HAP-1 (cell line): ENCODE measurements around the gene CDC14C.
"Not testable (repeated sequence)": the region's sequence is repeated elsewhere in the genome, so short reads cannot be mapped to it uniquely, and the experiment has no call there.

Experiments
- DNase-seq, 2 experiments: peaks; one replicate each; pipeline ENCODE4 v3.0.0-alpha.2; 2016 to 2020; ENCODE audit warnings: low spot score in 2 of 2
- H3K27me3 ChIP-seq: fragments of 250-450 bp; sonication (Bioruptor Pico); 2 replicates; pipeline ENCODE4 v1.5.1; 2020; ENCODE audit warnings: low read depth, mild to moderate bottlenecking, moderate library complexity
- H3K36me3 ChIP-seq: fragments of 250-450 bp; sonication (Bioruptor Pico); replicated peaks from 2 replicates; pipeline ENCODE4 v1.5.1; 2020; ENCODE audit warnings: mild to moderate bottlenecking
- H3K4me1 ChIP-seq: fragments of 250-450 bp; sonication (Bioruptor Pico); 2 replicates; pipeline ENCODE4 v1.5.1; 2020; ENCODE audit warnings: mild to moderate bottlenecking
- H3K4me3 ChIP-seq: fragments of 250-450 bp; sonication (Bioruptor Pico); 2 replicates; pipeline ENCODE4 v1.5.1; 2020; ENCODE audit warnings: mild to moderate bottlenecking, moderate library complexity
- H3K9me3 ChIP-seq: fragments of 250-450 bp; sonication (Bioruptor Pico); 2 replicates; pipeline ENCODE4 v1.5.1; 2020; ENCODE audit warnings: mild to moderate bottlenecking, moderate library complexity
- in situ Hi-C: fragments of 300-500 bp; cut with MboI; formaldehyde crosslinking; loops from 3 replicates; pipeline ENCODE4 v1.14.3; 2020; ENCODE audit warnings: low sequenced_read_pairs, inconsistent platforms, mixed read lengths

The CDC14C gene

DNA sequence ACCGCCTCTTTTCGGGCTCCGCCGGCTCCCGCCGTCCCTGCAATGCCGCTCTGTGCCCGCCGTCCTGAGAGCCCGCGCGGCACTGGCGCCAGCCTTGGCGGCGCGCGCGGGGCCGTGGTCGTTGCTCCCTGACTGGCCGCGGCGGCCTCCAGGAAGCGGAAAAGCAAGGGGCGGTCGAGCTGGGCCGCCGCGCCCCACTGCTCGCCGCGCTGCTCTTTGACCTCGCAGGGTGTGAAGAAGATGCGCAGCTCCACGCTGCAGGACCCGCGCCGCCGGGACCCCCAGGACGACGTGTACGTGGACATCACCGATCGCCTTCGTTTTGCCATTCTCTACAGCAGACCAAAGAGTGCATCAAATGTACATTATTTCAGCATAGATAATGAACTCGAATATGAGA is at the start of gene CDC14C:
CDC14C (plus strand) TSS at position 115 of the 400 bp plus-strand sequence; CDS start at position 241, 126 bp downstream.
- H3K27me3 ChIP-seq: no peaks in the 10 kb centered on the region
- DNase-seq: no peak
- H3K4me1 ChIP-seq: no peaks in the 10 kb centered on the region
- no peaks in the 10 kb centered on the region for H3K36me3 ChIP-seq
- in situ Hi-C loops: no loop called here
- H3K9me3 ChIP-seq: no peaks in the 10 kb centered on the region
- no peak within 1 kb of the TSS for H3K4me3 ChIP-seq

DNA sequence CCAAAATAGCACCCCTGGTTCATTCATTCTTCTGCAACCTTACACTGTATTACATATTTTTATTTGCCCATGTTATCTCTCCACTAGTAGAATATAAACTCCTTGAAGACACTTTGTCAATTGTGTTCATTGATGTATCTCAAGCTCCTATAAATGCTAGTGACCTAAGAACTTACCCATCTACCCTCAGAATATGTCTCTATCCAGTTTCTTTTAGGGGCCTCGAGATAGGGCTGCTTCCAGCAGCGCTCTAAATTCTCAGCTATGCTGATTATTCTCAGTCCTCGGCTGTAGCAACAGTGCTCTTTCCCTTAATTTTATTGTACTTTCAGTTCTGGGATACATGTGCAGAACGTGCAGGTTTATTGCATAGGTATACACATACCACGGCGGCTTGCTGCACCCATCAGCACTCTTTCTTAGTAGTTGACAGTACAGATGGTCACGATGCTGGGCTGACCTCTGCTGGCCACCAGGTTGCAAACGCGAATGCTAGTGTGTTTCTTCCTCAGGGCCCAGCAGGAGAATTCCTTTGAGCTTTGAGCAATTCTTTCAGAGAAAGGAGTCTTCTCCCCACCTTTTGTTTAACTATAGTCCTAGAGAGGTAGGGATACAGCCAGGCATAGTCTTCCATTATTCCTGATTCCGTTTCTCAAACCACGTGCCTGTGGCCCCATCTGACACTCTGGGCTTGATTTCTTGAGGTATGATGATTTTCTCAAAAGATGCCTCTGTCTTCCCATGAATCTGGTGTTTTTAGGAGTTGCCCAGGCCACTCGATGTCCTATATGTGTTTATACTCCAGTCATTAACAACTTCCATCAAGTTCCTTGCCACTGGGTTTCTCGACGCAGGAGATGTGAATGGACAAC is 49.1 kb upstream of the CDC14C start:
- Histone ChIP-seq H3K4me1 (no peaks in the 10 kb centered on the region; the same call in 1 of the 2 replicates), H3K27me3 (no peaks in the 10 kb centered on the region), H3K36me3 (no peaks in the 10 kb centered on the region), H3K4me3 (no peak overlapping the region), H3K9me3 (no peaks in the 10 kb centered on the region)
- in situ Hi-C loops: loop anchor here (5.0 kb wide), 1 partner anchor 453 kb away; no protein-coding TSS in a partner anchor
- DNase-seq: peak; percentile 77 to 78

DNA sequence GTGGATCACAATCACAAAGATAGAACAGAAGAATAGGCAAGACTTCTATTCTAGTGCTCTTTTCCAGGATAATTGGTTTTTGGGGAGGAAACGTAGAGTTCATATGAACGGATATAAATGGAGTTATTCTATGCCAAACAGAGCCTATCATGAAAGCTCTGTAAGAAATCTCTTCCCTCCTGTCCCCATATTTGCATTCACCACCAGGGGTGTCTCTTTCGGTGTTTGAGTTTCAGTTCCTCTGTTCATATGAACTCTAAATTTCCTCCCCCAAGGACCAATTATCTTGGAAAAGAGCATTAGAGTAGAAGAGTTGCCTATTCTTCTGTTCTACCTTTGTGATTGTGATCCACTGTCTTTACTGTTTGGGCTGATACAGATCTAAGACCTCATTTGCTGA is 48.3 kb upstream of the CDC14C start:
- in situ Hi-C loops: loop anchor here (5.0 kb wide), 1 partner anchor 454 kb away; no protein-coding TSS in a partner anchor
- Histone ChIP-seq H3K4me3 (no peak overlapping the region), H3K9me3 (no peaks in the 10 kb centered on the region), H3K27me3 (no peaks in the 10 kb centered on the region), H3K36me3 (no peaks in the 10 kb centered on the region), H3K4me1 (no peaks in the 10 kb centered on the region)
- DNase-seq: no peak

DNA sequence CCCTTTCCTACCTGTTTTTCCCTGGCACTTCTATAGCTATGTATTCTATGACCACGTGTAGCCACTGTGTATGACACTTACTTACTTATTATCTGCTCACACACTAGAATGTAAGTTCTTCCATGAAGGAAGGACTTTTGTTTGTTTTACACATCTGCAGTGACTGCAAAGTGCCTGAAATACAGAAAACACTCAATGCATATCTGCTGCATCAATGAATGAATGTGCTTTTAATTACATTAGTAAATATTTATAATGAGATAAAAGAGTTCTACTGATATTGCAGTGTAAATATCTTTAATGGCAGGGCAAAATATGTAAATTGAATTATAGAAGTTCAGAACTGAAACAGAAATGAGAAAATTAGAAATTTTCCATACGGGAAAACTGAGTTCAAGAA is 43.5 kb upstream of the CDC14C start:
- in situ Hi-C loops: no loop called here
- Histone ChIP-seq H3K27me3 (no peaks in the 10 kb centered on the region), H3K4me1 (no peaks in the 10 kb centered on the region), H3K36me3 (no peaks in the 10 kb centered on the region), H3K4me3 (no peak overlapping the region), H3K9me3 (no peaks in the 10 kb centered on the region)
- DNase-seq: no peak

DNA sequence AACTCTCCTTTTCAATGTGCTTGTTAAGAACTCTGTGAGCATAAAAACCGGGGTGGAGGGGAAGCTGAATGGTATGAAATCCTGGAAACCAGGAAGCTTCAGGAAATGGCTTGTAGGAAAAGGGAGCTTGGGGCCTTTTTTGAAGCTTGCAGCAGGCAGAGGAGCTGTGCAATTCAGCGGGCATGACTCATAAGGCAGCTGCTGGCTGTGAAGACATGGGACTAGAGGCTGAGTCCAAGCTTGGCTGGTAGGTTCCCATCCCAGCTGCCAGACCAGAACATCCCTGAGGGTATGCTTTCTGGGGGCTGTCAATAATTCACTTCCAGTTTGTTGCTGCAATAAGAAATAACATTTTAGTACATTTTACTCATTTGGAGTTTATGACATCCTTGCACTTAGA is 36.8 kb upstream of the CDC14C start:
- H3K27me3 ChIP-seq: no peaks in the 10 kb centered on the region
- DNase-seq: no peak
- no peaks in the 10 kb centered on the region for H3K36me3 ChIP-seq
- in situ Hi-C loops: no loop called here
- no peaks in the 10 kb centered on the region for H3K9me3 ChIP-seq
- H3K4me3 ChIP-seq: no peak overlapping the region
- H3K4me1 ChIP-seq: no peaks in the 10 kb centered on the region

DNA sequence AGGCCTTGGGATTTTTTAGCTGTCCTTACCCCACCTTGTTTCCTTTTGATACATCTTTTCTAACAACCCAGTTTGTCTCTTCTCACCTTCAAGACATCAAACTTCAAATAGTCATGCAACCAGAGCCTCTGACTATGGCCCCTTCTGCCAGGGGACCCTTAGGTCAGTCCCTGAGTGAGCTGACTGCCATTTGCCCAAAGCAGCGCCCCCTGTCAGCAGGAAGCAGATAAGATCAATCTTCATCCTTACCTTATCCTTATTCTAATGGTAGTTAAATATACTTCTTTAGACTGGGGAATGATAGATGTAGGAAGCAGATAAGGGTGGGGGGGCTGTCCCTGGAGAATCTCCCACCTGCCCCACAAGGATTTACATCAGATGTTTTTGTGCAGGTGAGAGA is 29.8 kb upstream of the CDC14C start:
- Histone ChIP-seq H3K4me3 (no peak overlapping the region), H3K36me3 (no peaks in the 10 kb centered on the region), H3K9me3 (no peaks in the 10 kb centered on the region), H3K4me1 (no peaks in the 10 kb centered on the region), H3K27me3 (no peaks in the 10 kb centered on the region)
- no peak for DNase-seq
- in situ Hi-C loops: no loop called here

DNA sequence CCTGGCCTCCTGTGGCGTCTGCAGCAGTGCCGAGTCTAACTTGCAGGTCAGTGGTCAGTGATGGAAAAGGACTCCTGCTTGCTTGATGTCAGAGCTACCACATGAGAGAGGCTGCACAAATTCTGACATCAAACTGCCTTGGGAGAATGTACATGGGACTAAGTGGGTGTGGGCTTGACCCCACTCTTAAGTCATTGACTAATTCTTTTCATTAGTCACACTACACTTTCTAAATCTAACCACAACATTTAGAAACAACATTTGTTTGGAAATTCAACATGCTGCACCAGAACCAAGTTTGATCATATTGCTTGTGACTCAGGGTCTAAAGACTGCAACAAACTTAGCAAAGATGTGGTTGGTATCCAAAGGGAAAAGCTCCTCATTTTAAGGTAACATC is 24.4 kb upstream of the CDC14C start:
- H3K27me3 ChIP-seq: no peaks in the 10 kb centered on the region
- DNase-seq: no peak
- no peaks in the 10 kb centered on the region for H3K4me1 ChIP-seq
- in situ Hi-C loops: no loop called here
- H3K9me3 ChIP-seq: no peaks in the 10 kb centered on the region
- no peak overlapping the region for H3K4me3 ChIP-seq
- H3K36me3 ChIP-seq: no peaks in the 10 kb centered on the region

DNA sequence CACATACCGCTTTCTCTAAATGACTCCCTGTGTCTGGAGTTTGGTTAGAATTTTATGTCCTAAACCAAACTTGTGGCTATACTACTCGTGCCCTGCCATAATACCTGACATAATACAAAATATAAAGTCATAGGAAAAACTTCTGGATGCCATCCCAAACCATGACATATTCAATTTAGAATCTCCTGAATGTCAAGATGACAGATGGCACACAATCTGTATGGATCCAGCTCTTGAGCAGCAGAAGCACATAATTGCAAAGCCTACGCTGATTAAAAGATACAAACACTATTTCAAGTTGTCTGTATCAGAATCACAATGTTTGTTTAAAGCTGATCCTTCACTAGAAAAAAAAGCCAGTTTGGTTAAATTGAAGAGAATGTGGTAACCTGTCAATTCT is 22.4 kb upstream of the CDC14C start:
- Histone ChIP-seq H3K27me3 (no peaks in the 10 kb centered on the region), H3K9me3 (no peaks in the 10 kb centered on the region), H3K4me1 (no peaks in the 10 kb centered on the region), H3K4me3 (no peak overlapping the region), H3K36me3 (no peaks in the 10 kb centered on the region)
- no peak for DNase-seq
- in situ Hi-C loops: no loop called here

DNA sequence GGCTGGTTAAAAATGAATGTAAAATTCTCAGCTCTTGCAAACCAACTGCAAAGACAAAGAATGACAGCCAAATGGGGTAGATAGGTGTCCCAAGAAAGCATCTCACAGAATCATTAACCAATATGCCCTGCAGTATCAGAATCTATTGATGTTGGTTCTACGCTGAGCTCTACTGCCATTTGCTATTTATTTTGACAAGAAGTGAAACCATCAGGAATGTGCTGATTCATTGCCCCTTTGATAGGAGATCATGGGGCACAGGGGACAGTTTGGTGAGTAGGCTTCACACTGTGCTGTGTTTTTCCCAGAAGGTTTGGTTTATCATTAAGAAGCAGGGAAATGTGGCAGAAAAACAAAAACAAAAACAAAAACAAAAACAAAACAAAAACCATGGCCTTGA is 19.4 kb upstream of the CDC14C start:
- Histone ChIP-seq H3K27me3 (no peaks in the 10 kb centered on the region), H3K9me3 (no peaks in the 10 kb centered on the region), H3K4me1 (no peaks in the 10 kb centered on the region), H3K36me3 (no peaks in the 10 kb centered on the region), H3K4me3 (no peak overlapping the region)
- no peak for DNase-seq
- in situ Hi-C loops: no loop called here

DNA sequence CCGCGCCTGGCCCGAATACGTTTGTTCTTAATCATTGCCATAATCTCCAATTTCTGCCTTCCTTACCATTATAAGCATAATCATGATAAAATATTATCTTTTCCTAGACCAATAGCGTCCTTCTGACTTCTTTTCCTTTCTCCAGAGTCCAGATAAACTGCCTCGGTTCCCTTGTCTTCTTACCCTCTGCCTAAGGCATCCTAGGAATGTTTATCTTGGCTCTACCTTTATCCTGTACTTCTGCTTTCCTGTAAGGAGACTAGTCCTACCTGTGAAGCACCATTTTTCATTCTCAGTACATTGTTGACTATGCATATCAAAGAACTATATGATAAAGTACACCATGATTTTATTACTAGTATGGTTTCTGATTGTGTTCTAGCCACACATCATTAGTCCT is 18.7 kb upstream of the CDC14C start:
- H3K9me3 ChIP-seq, in situ Hi-C loops, H3K27me3 ChIP-seq, H3K36me3 ChIP-seq, H3K4me1 ChIP-seq, DNase-seq, H3K4me3 ChIP-seq: not testable (repeated sequence)

DNA sequence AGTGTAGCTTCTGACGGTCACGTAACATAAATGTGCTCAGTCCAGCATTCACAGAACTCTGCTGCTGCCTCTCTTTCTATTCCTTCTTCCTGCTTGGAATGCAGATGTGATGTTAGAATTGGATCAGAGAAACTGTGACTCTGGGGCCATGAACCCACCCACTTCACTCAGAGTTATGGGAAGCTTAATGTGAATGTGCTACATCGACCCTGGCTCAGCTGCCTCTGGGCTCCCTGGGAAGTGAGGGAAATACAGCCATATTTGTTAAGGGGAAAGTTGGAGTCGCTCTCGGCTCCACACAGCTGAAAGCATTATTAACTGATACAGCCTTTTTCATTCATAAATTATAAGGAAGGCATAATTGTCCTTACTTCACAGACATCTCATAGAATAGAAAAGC is 14.5 kb upstream of the CDC14C start:
- H3K36me3 ChIP-seq, H3K4me1 ChIP-seq, DNase-seq, H3K27me3 ChIP-seq, H3K9me3 ChIP-seq, H3K4me3 ChIP-seq, in situ Hi-C loops: not testable (repeated sequence)

DNA sequence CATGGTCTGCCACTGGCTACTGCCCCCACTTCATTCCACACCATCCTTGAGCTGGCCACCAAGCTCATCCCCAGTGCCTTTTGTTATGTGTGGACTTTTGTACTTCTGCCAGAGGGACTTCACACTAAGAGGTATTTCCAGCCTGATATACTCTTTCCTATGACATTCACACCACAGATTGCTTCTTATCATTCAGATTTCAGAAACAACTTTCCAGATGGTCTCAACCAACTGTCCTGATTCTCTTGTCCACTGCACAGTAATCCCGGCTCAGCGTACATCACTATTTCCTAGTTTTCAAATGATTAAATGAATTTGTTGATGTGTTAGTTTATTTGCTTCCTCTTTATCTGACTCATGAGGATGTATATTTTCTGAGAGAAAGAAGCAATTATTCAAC is 7.1 kb downstream of the CDC14C start:
- Histone ChIP-seq H3K4me1 (no peaks in the 10 kb centered on the region), H3K9me3 (no peaks in the 10 kb centered on the region), H3K27me3 (no peaks in the 10 kb centered on the region), H3K36me3 (no peaks in the 10 kb centered on the region), H3K4me3 (no peak overlapping the region)
- in situ Hi-C loops: no loop called here
- DNase-seq: no peak

DNA sequence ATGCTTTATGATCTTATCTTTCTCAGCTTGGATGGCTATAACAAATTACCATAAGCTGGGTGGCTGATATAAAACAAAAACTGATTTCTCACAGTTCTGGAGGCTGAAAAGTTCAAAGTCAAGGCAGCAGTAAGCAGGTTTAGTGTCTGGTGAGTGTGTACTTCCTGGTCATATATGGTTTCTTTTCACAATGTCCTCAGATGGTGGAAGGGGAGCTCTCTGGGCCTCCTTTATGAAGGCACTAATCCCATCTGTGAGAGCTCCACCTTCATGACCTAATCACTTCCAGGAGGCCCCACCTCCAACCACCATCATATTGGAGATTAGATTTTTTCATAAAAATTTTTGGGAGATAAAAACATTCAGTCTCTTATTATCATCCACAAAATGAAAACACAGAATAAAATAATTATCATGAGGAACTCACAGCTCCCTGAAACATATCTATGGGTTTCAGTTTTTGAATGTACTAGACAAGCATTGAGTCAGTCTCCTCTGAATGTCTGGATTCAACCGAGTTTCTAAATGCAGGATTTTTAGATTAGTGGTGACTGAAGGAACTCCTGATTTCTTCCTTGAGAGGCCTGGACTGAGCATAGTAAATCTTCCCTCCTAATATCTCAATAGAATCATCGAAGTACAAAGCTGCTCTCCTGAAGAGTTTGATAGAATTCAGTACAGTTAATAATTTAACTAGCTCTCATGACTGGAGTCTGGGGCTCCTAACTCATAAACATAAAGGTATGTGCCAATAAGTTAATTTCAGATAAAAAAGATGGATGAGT is 8.0 kb downstream of the CDC14C start:
- in situ Hi-C loops: no loop called here
- no peak for DNase-seq

DNA sequence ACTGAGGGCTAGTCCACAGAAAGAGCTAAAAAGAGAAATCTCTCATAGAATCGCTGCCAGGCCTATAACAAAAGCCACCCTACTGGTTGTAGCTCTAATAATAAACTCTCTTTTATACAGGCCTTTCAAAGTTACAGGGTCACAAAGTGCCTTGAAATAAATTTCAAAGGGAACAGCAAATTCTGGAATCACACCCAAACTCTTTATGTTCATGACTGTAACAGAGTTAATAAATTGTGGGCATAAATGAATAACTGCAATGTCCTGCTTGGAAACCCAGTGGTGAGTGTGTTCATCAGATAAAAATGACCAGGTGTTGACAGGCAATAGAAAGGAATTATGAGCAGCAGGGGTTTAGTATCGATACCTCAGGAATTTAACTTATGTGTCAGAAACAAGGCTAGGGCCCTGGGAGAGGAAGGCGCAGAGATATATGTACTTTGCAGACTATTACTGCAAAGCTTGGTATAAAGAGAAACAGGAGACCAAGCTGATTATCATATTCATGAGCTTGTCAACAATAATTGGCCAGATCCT is 9.3 kb downstream of the CDC14C start:
- Histone ChIP-seq H3K27me3 (no peaks in the 10 kb centered on the region), H3K9me3 (no peaks in the 10 kb centered on the region), H3K36me3 (no peaks in the 10 kb centered on the region), H3K4me3 (no peak overlapping the region), H3K4me1 (no peaks in the 10 kb centered on the region)
- DNase-seq: no peak
- in situ Hi-C loops: no loop called here

More for the DNA sequence above, 8.0 kb downstream of the CDC14C start:
- Histone ChIP-seq H3K4me3 (no peak overlapping the region), H3K36me3 (no peaks in the 10 kb centered on the region), H3K4me1 (no peaks in the 10 kb centered on the region), H3K27me3 (no peaks in the 10 kb centered on the region), H3K9me3 (no peaks in the 10 kb centered on the region)
